ENCODE data around the gene ZNF609. TPM values are rescaled to one million over a fixed set of nuclear protein-coding genes. Genes with fewer than 3 reads are reported as not detected.

Gene ZNF609, protein sequence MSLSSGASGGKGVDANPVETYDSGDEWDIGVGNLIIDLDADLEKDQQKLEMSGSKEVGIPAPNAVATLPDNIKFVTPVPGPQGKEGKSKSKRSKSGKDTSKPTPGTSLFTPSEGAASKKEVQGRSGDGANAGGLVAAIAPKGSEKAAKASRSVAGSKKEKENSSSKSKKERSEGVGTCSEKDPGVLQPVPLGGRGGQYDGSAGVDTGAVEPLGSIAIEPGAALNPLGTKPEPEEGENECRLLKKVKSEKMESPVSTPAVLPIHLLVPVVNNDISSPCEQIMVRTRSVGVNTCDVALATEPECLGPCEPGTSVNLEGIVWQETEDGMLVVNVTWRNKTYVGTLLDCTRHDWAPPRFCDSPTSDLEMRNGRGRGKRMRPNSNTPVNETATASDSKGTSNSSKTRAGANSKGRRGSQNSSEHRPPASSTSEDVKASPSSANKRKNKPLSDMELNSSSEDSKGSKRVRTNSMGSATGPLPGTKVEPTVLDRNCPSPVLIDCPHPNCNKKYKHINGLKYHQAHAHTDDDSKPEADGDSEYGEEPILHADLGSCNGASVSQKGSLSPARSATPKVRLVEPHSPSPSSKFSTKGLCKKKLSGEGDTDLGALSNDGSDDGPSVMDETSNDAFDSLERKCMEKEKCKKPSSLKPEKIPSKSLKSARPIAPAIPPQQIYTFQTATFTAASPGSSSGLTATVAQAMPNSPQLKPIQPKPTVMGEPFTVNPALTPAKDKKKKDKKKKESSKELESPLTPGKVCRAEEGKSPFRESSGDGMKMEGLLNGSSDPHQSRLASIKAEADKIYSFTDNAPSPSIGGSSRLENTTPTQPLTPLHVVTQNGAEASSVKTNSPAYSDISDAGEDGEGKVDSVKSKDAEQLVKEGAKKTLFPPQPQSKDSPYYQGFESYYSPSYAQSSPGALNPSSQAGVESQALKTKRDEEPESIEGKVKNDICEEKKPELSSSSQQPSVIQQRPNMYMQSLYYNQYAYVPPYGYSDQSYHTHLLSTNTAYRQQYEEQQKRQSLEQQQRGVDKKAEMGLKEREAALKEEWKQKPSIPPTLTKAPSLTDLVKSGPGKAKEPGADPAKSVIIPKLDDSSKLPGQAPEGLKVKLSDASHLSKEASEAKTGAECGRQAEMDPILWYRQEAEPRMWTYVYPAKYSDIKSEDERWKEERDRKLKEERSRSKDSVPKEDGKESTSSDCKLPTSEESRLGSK (N-terminal part only)
- 15.7 and 17.0 TPM in 2 replicates for total RNA-seq

DNA sequence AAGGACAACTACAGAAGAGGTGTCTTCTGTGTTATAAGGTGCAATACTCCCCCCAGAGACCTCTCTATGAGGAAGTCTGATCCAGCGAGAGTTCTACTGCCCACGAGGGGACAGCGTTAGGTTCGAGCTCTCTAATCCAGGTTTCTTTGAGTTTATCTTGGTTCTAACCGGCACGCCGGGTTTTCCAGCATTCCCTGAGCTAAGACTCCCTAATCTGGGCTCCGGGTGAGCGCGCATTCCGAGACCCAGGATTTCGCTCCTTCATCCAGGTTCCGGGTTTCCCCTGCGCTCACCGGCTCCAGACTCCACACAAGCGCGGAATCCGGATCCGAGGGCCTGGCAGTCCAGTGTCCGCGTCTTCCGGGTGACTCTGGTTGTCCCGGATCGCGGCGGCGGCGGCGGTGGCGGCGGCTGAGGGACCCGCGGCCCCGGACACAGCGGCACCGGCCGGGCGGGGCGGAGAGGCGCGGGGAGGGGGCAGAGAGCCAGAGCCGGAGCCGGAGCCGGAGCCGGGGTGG is at the start of gene ZNF609:
TSS of gene ZNF609 (plus strand) at position 373 of the 518 bp plus-strand sequence. CDS start 38,842 bp downstream, outside the sequence.

Other genes with a start within 250 kb of the ZNF609 start
- gene CSNK1G1, start 104.4 kb upstream of the ZNF609 start, total RNA-seq, result 15.4 and 16.1 TPM in 2 replicates
- gene PCLAF, start 79.1 kb upstream of the ZNF609 start, total RNA-seq, result 42.4 and 50.4 TPM in 2 replicates
- 7.9 and 15.3 TPM in 2 replicates for gene TRIP4, start 72.7 kb upstream of the ZNF609 start, total RNA-seq